HCT116 (cell line): Measurements from ENCODE around the gene TIGIT.

ENCODE experiments used
- CBX3 ChIP-seq: IDR thresholded peaks from 2 replicates; pipeline ENCODE4 v1.6.1; 2012; ENCODE audit warnings: low read depth
- CTCF ChIP-seq, 3 experiments: fragments of 200-600 bp in 1 of 3; sonication (generic) in 1 of 3; IDR thresholded peaks in 2 of 3; conservative IDR thresholded peaks in 1 of 3; 2 replicates each; pipeline ENCODE4 v1.5.1; 2012 to 2017; ENCODE audit warnings: low read depth in 2 of 3, low read length in 2 of 3, antibody characterized with exemption in 1 of 3, borderline replicate concordance in 1 of 3, control low read depth in 1 of 3, mild to moderate bottlenecking in 1 of 3, mixed read lengths in 1 of 3, mixed run types in 1 of 3, moderate library complexity in 1 of 3; ENCODE audit not compliant: insufficient read depth in 1 of 3
- EZH2phosphoT487 ChIP-seq: fragments of 200-600 bp; IDR thresholded peaks from 2 replicates; pipeline ENCODE4 v1.6.1; 2018; ENCODE audit warnings: antibody characterized with exemption, borderline replicate concordance
- JUND ChIP-seq: IDR thresholded peaks from 2 replicates; pipeline ENCODE4 v1.6.1; 2012
- MAX ChIP-seq: IDR thresholded peaks from 2 replicates; pipeline ENCODE4 v1.6.1; 2012
- POLR2A ChIP-seq: IDR thresholded peaks from 2 replicates; pipeline ENCODE4 v1.7.0; 2011; ENCODE audit warnings: borderline replicate concordance; ENCODE audit not compliant: insufficient read depth, insufficient read length; ENCODE audit errors: extremely low read depth
- POLR2AphosphoS5 ChIP-seq: IDR thresholded peaks from 2 replicates; pipeline ENCODE4 v1.6.1; 2011; ENCODE audit warnings: mild to moderate bottlenecking, low read depth, low read length, moderate library complexity
- RAD21 ChIP-seq: IDR thresholded peaks from 2 replicates; pipeline ENCODE4 v1.6.1; 2012; ENCODE audit warnings: low read depth, mild to moderate bottlenecking
- ZBTB33 ChIP-seq: IDR thresholded peaks from 2 replicates; pipeline ENCODE4 v1.6.1; 2011; ENCODE audit warnings: mild to moderate bottlenecking, low read length, moderate library complexity; ENCODE audit not compliant: insufficient replicate concordance; ENCODE audit errors: extremely low read depth

GRCh38 chr3:114295946-114296345 lies 2.1 kb downstream of the TIGIT start:
- TF ChIP-seq CTCF (IDR thresholded peaks at IDR 0.05 in 2 of 3, conservative IDR thresholded peaks at IDR 0.05 in 1 of 3; ENCODE audit: borderline replicate concordance in 1 of 3, insufficient read depth in 1 of 3, low read depth in 2 of 3, low read length in 2 of 3), result no peak
- TF ChIP-seq JUND, result no peak
- TF ChIP-seq MAX, result no peak
- TF ChIP-seq EZH2phosphoT487, result no peak
- no peak for TF ChIP-seq ZBTB33
- no peak for TF ChIP-seq POLR2A
- no peak for TF ChIP-seq RAD21
- TF ChIP-seq CBX3, result no peak
- TF ChIP-seq POLR2AphosphoS5, result no peak
